Kidney tubule cell (primary cell): ENCODE measurements around the gene VSIG10L2.
"Not testable (repeated sequence)": the region's sequence is repeated elsewhere in the genome, so short reads cannot be mapped to it uniquely, and the experiment has no call there.

Experiments used
- DNase-seq: peaks from one replicate; pipeline ENCODE4 v3.0.0-alpha.2; 2018; ENCODE audit warnings: low spot score

The VSIG10L2 gene

GRCh38 chr11:125945797-125946520 lies at the start of gene VSIG10L2:
VSIG10L2 (plus strand) TSS chr11:125946044; CDS start chr11:125946056, 12 bp downstream.
- peak; percentile 46 for DNase-seq

- no peak for DNase-seq
These were observed 44.0 kb upstream of the VSIG10L2 start for GRCh38 chr11:125901872-125902271.

- DNase-seq = no peak
These were observed 43.4 kb upstream of the VSIG10L2 start for GRCh38 chr11:125902277-125902926.

- DNase-seq = peak; percentile 86
These were observed 42.7 kb upstream of the VSIG10L2 start, which contains the start of gene PUS3 for GRCh38 chr11:125902927-125903710. PUS3 (minus strand) TSS chr11:125903206; CDS start chr11:125896284, 6,922 bp downstream.

- peak; percentile 5 for DNase-seq
These were observed 41.9 kb upstream of the VSIG10L2 start, which contains the start of gene DDX25 for GRCh38 chr11:125903711-125904659. DDX25 (plus strand) TSS chr11:125904508; CDS start chr11:125904518, 10 bp downstream.

- no peak for DNase-seq
These were observed 41.2 kb upstream of the VSIG10L2 start for GRCh38 chr11:125904678-125905077.

GRCh38 chr11:125910226-125910849 lies 35.5 kb upstream of the VSIG10L2 start:
- DNase-seq = no peak

- DNase-seq = not testable (repeated sequence)
These were observed 31.2 kb upstream of the VSIG10L2 start for GRCh38 chr11:125914601-125915000.

- no peak for DNase-seq
These were observed 29.0 kb upstream of the VSIG10L2 start for GRCh38 chr11:125916683-125917347.

GRCh38 chr11:125918140-125918840 lies 27.6 kb upstream of the VSIG10L2 start:
- DNase-seq = no peak

- DNase-seq = no peak
These were observed 24.8 kb upstream of the VSIG10L2 start for GRCh38 chr11:125921042-125921441.

GRCh38 chr11:125922156-125922555 lies 23.7 kb upstream of the VSIG10L2 start:
- no peak for DNase-seq

- peak; percentile 77 for DNase-seq
These were observed 22.7 kb upstream of the VSIG10L2 start for GRCh38 chr11:125923012-125923579.

- DNase-seq = no peak
These were observed 22.2 kb upstream of the VSIG10L2 start for GRCh38 chr11:125923633-125924032.

- no peak for DNase-seq
These were observed 21.3 kb upstream of the VSIG10L2 start for GRCh38 chr11:125924384-125925007.

- DNase-seq = no peak
These were observed 20.6 kb upstream of the VSIG10L2 start for GRCh38 chr11:125925247-125925740.

GRCh38 chr11:125925804-125926203 lies 20.0 kb upstream of the VSIG10L2 start:
- no peak for DNase-seq

- DNase-seq = no peak
These were observed 19.2 kb upstream of the VSIG10L2 start for GRCh38 chr11:125926682-125927081.
